Activated B cell treated with CpG ODN at 0.5 μM for 24 hours (primary cell): ENCODE data around the gene VDAC2. TPM values are rescaled to one million over a fixed set of nuclear protein-coding genes. Genes with fewer than 3 reads are reported as not detected.
"Not testable (repeated sequence)": the region's sequence is repeated elsewhere in the genome, so short reads cannot be mapped to it uniquely, and the experiment has no call there.

Source experiments
- ATAC-seq: fragments of 200-7000 bp; cut with Tn5 transposase; one replicate; pipeline ENCODE4 v1.10.0; 2021; ENCODE audit warnings: low read depth, mild to moderate bottlenecking, moderate library complexity
- CTCF ChIA-PET: fragments of 350-600 bp; sonication (Branson Sonifier 250); formaldehyde crosslinking; loops from one replicate; lab custom pipeline; 2021; ENCODE audit warnings: antibody characterized with exemption; lab: Charles Lee
- POLR2A ChIA-PET: fragments of 350-600 bp; sonication (Branson Sonifier 250); formaldehyde crosslinking; loops from one replicate; lab custom pipeline; 2021; ENCODE audit warnings: antibody characterized with exemption; lab: Charles Lee
- DNase-seq: peaks from one replicate; pipeline ENCODE4 v3.0.0; 2022
- H3K27ac Mint-ChIP-seq: one replicate; pipeline ENCODE4 v1.8.0; 2020; ENCODE audit warnings: mixed read lengths
- H3K27me3 Mint-ChIP-seq: one replicate; pipeline ENCODE4 v1.8.0; 2021; ENCODE audit warnings: mixed read lengths
- H3K36me3 Mint-ChIP-seq: one replicate; pipeline ENCODE4 v1.8.0; 2021; ENCODE audit warnings: low read depth, mixed read lengths
- H3K4me1 Mint-ChIP-seq: one replicate; pipeline ENCODE4 v1.8.0; 2021; ENCODE audit warnings: mixed read lengths
- H3K4me3 Mint-ChIP-seq: one replicate; pipeline ENCODE4 v1.8.0; 2020; ENCODE audit warnings: mild to moderate bottlenecking, mixed read lengths
- H3K9me3 Mint-ChIP-seq: one replicate; pipeline ENCODE4 v1.8.0; 2020; ENCODE audit warnings: mixed read lengths
- intact Hi-C: fragments of 100-400 bp; cut with micrococcal nuclease; formaldehyde crosslinking; loops from one replicate; pipeline ENCODE4 v1.15.1; 2024
- total RNA-seq: library from RNA; stranded (reverse); gene quantifications from 2 replicates; pipeline ENCODE4 v1.2.3, GENCODE V29; 2022
- TF ChIP-seq, protein P1 (sequence below): fragments of 200-600 bp; IDR thresholded peaks from one replicate; pipeline ENCODE4 v1.8.0; 2022; ENCODE audit warnings: antibody characterized with exemption, mild to moderate bottlenecking

Gene VDAC2
- total RNA-seq, 1 donor from 2014 or later, result 104 TPM

DNA sequence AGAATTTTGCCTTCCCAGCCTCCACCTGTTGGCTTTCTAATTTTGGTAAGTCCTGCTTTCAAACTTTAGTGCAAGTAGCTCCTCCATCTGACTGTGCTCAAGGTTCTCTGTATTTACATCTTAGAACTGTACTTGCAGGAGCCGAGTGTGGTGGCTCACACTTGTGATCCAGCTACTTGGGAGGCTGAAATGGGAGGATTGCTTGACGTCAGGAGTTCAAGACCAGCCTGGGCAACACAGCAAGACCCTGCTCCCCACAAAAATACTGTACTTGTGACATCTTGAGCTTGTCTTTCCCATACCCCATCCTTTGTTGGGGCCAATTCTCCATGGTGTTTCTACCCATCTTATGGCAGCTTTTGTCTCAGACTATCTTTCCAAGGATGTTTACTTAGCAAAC is 4.7 kb upstream of the VDAC2 start:
- H3K27me3 Mint-ChIP-seq, result no peaks in the 10 kb centered on the region
- H3K9me3 Mint-ChIP-seq, result no peaks in the 10 kb centered on the region
- no peak overlapping the region for H3K27ac Mint-ChIP-seq
- TF ChIP-seq, protein P1, sequence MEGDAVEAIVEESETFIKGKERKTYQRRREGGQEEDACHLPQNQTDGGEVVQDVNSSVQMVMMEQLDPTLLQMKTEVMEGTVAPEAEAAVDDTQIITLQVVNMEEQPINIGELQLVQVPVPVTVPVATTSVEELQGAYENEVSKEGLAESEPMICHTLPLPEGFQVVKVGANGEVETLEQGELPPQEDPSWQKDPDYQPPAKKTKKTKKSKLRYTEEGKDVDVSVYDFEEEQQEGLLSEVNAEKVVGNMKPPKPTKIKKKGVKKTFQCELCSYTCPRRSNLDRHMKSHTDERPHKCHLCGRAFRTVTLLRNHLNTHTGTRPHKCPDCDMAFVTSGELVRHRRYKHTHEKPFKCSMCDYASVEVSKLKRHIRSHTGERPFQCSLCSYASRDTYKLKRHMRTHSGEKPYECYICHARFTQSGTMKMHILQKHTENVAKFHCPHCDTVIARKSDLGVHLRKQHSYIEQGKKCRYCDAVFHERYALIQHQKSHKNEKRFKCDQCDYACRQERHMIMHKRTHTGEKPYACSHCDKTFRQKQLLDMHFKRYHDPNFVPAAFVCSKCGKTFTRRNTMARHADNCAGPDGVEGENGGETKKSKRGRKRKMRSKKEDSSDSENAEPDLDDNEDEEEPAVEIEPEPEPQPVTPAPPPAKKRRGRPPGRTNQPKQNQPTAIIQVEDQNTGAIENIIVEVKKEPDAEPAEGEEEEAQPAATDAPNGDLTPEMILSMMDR, result no peak
- ATAC-seq (no peak), DNase-seq (no peak)
- intact Hi-C loops, result no loop called here
- CTCF ChIA-PET, result interaction anchor here (1.0 kb wide), 1 partner anchor 18 kb away, joined by 3 read pairs; no protein-coding TSS in a partner anchor
- POLR2A ChIA-PET, result interaction anchor here (0.6 to 0.7 kb wide), 2 partner anchors 129 to 1057 kb away, joined by 3 read pairs; no protein-coding TSS in a partner anchor
- H3K36me3 Mint-ChIP-seq, result peaks cover 4% of the 10 kb centered on the region
- H3K4me3 Mint-ChIP-seq, result no peak overlapping the region
- H3K4me1 Mint-ChIP-seq, result peaks cover 5% of the 10 kb centered on the region

DNA sequence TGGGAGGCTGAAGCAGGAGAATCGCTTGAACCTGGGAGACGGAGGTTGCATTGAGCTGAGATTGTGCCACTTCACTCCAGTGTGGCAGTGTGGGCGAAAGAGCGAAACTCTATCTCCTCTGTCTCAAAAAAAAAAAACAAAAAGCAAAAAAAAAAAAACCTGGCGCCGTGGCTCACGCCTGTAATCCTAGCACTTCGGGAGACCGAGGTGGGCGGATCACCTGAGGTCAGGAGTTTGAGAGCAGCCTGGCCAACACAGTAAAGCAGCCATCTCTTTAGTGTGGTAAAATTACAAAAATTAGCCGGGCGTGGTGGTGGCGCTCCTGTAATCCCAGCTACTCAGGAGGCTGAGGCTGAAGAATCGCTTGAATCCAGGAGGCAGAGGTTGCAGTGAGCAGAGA is 4.0 kb upstream of the VDAC2 start:
- H3K9me3 Mint-ChIP-seq, H3K27ac Mint-ChIP-seq, H3K27me3 Mint-ChIP-seq, DNase-seq, intact Hi-C loops, H3K4me3 Mint-ChIP-seq, ATAC-seq, H3K4me1 Mint-ChIP-seq: not testable (repeated sequence)
- POLR2A ChIA-PET, result interaction anchor here (0.7 kb wide), 2 partner anchors 17 to 130 kb away, joined by 3 to 6 read pairs; no protein-coding TSS in a partner anchor
- peaks cover 11% of the 10 kb centered on the region for H3K36me3 Mint-ChIP-seq
- CTCF ChIA-PET, result interaction anchor here (0.9 to 1.6 kb wide), 3 partner anchors 18 to 24 kb away, joined by 3 to 4 read pairs (median 4); no protein-coding TSS in a partner anchor

DNA sequence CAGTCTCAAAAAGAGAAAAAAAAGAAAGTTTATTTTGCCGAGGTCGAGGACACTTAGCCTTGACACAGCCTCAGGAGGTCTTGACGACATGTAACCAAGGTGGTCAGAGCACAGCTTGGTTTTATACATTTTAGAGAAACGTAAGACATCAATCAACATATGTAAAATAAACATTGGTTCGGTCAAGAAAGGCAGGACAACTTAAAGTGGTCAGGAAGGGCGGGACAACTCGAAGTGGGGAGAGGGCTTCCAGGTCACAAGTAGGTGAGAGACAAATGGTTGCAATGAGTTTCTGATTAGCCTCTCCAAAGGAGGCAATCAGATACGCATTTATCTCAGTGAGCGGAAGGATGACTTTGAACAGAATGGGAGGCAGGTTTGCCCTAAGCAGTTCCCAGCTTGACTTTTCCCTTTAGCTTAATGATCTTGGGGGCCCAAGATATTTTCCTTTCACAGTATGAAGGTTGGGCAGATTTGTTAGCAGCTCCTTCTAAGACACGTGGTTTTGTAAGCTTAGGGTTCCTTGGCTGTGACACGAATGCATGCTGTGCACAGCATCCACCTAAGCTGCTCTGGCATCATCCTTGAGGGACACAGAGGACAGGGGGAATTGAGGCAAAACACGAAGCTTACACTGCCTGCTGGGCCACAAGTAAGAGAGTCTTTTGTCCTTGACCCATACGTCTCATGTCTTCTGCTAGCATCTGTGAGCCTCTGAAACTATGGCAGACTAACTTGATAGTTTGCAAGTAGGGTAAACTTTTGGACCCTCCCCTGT is 3.3 kb upstream of the VDAC2 start:
- ChIA-PET POLR2A (interaction anchor here (0.7 kb wide), 1 partner anchor 18 kb away, joined by 6 read pairs; no protein-coding TSS in a partner anchor), CTCF (interaction anchor here (0.9 to 1.6 kb wide), 2 partner anchors 19 to 23 kb away, joined by 4 read pairs; no protein-coding TSS in a partner anchor)
- Mint-ChIP-seq H3K4me1 (peaks cover 16% of the 10 kb centered on the region), H3K27me3 (no peaks in the 10 kb centered on the region), H3K4me3 (no peak overlapping the region), H3K36me3 (peaks cover 18% of the 10 kb centered on the region), H3K27ac (no peak overlapping the region), H3K9me3 (no peaks in the 10 kb centered on the region)
- ATAC-seq, result no peak
- TF ChIP-seq, protein P1, result no peak
- intact Hi-C loops, result no loop called here
- no peak for DNase-seq

DNA sequence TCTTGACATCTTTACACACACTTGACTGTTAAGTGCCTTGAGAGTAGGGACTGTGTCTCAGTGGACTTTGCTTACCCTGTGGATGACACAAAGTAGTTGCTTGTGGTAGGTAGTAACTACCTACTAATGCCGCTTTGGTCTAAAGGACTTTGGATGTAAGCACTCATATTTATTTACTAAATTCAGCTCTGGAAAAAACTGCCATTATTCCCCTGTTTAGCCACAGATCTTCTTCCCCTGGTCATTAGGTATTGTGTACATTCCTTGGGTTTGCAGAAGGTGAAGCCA is 2.8 kb upstream of the VDAC2 start:
- Mint-ChIP-seq H3K9me3 (no peaks in the 10 kb centered on the region), H3K4me3 (no peak overlapping the region), H3K27me3 (no peaks in the 10 kb centered on the region), H3K27ac (no peak overlapping the region), H3K36me3 (peaks cover 23% of the 10 kb centered on the region), H3K4me1 (peaks cover 21% of the 10 kb centered on the region)
- ATAC-seq (no peak), DNase-seq (no peak)
- intact Hi-C loops, result no loop called here
- POLR2A ChIA-PET, result no interaction called here
- TF ChIP-seq, protein P1, result no peak
- CTCF ChIA-PET, result interaction anchor here (1.6 kb wide), 1 partner anchor 20 kb away, joined by 4 read pairs; no protein-coding TSS in a partner anchor

DNA sequence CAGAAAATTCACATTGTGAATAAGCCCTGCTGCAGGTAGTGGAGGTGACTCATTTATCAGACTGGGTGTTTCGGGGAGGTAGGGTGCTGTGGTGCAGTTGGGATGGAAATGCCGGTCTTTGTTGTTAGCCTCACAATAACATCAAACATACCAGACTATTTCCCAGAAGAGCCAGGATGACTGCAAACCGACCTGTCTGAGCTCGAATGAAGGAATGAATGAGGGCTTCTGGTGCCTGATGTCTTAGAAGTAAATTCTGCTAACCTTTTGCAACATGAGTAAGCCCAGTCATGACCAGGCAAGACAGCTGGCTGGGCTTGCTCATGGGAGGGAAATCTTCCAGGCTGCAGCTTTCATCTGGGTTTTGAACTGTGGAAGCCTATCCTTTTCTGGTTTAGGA is 2.4 kb upstream of the VDAC2 start:
- no peaks in the 10 kb centered on the region for H3K27me3 Mint-ChIP-seq
- DNase-seq (no peak), ATAC-seq (no peak)
- no peak overlapping the region for H3K4me3 Mint-ChIP-seq
- TF ChIP-seq, protein P1, result no peak
- ChIA-PET POLR2A (no interaction called here), CTCF (interaction anchor here (0.6 to 1.6 kb wide), 2 partner anchors 18 to 20 kb away, joined by 4 to 5 read pairs; no protein-coding TSS in a partner anchor)
- H3K9me3 Mint-ChIP-seq, result no peaks in the 10 kb centered on the region
- H3K4me1 Mint-ChIP-seq, result peaks cover 23% of the 10 kb centered on the region
- intact Hi-C loops, result no loop called here
- H3K27ac Mint-ChIP-seq, result peak overlapping the region; percentile 18
- H3K36me3 Mint-ChIP-seq, result peaks cover 24% of the 10 kb centered on the region
